Nephron progenitor cell (in vitro differentiated cells): Measurements from ENCODE around the gene C16orf82.

Source experiments
- DNase-seq: peaks from one replicate; pipeline ENCODE4 v3.0.0; 2021
- H3K27ac Mint-ChIP-seq: 2 replicates; pipeline ENCODE4 v1.8.0; 2021; ENCODE audit warnings: mild to moderate bottlenecking, moderate library complexity, mixed read lengths
- H3K27me3 Mint-ChIP-seq: 2 replicates; pipeline ENCODE4 v1.8.0; 2021; ENCODE audit warnings: mild to moderate bottlenecking, low read depth, mixed read lengths; ENCODE audit not compliant: poor library complexity
- H3K36me3 Mint-ChIP-seq: 2 replicates; pipeline ENCODE4 v1.8.0; 2021; ENCODE audit warnings: low read depth, mixed read lengths
- H3K4me1 Mint-ChIP-seq: 2 replicates; pipeline ENCODE4 v1.8.0; 2021; ENCODE audit warnings: mixed read lengths
- H3K4me3 Mint-ChIP-seq: 2 replicates; pipeline ENCODE4 v1.8.0; 2021; ENCODE audit warnings: mild to moderate bottlenecking, moderate library complexity, mixed read lengths
- H3K9me3 Mint-ChIP-seq: 2 replicates; pipeline ENCODE4 v1.8.0; 2021; ENCODE audit warnings: mild to moderate bottlenecking, moderate library complexity, mixed read lengths
- TF ChIP-seq, protein P1 (sequence below): fragments of 200-600 bp; sonication (generic); IDR thresholded peaks from 2 replicates; pipeline ENCODE4 v1.5.0; 2021; ENCODE audit warnings: antibody characterized with exemption

C16orf82 gene

DNA sequence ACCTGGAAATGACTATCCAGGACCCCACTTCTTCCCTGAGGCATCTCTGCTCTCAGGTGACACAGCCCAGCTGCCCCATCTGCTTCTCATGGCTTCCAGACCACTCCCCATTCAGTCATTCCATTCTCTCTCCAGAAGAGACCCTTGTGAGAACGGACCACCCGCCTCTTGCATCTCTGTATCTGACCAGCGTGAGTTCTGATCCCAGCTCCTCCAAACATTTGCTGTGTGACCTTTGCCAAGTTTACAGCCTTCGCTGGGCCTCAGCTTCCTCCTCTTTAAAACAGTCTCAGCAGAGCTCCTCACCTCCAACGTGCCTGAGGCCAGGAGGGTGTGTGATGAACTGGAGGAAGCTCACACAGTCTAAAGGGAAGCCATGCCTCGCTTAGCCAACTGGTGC, 39.6 kb downstream of the C16orf82 start:
- TF ChIP-seq, protein P1, sequence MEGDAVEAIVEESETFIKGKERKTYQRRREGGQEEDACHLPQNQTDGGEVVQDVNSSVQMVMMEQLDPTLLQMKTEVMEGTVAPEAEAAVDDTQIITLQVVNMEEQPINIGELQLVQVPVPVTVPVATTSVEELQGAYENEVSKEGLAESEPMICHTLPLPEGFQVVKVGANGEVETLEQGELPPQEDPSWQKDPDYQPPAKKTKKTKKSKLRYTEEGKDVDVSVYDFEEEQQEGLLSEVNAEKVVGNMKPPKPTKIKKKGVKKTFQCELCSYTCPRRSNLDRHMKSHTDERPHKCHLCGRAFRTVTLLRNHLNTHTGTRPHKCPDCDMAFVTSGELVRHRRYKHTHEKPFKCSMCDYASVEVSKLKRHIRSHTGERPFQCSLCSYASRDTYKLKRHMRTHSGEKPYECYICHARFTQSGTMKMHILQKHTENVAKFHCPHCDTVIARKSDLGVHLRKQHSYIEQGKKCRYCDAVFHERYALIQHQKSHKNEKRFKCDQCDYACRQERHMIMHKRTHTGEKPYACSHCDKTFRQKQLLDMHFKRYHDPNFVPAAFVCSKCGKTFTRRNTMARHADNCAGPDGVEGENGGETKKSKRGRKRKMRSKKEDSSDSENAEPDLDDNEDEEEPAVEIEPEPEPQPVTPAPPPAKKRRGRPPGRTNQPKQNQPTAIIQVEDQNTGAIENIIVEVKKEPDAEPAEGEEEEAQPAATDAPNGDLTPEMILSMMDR = no peak
- peaks cover 29% of the 10 kb centered on the region for H3K4me1 Mint-ChIP-seq
- H3K4me3 Mint-ChIP-seq = no peak overlapping the region
- no peak overlapping the region for H3K27ac Mint-ChIP-seq
- no peak for DNase-seq
- no peaks in the 10 kb centered on the region for H3K9me3 Mint-ChIP-seq
- peaks cover 3% of the 10 kb centered on the region for H3K27me3 Mint-ChIP-seq
- H3K36me3 Mint-ChIP-seq = no peaks in the 10 kb centered on the region

DNA sequence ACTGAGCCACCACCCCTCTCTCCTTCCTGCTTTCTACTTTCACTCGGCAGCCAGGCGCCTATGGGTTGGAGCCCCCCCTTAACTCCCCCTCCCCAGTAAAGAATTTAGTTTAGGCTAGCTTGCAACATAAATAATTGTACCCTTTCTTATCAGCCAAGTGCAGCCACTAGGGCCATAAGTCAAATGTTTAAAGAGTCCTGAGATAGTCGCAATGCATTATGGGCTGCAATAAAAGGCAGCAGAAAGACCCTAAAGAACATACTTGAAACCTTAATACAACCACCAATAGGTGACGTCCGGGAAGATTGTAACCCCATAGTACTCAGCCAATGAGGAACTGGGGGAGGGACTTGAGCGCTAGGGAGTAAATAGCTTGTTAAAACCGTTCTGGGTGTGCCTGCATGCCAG, 40.5 kb downstream of the C16orf82 start:
- Mint-ChIP-seq H3K4me3 (no peak overlapping the region), H3K9me3 (no peaks in the 10 kb centered on the region), H3K27ac (no peak overlapping the region), H3K36me3 (no peaks in the 10 kb centered on the region), H3K4me1 (peaks cover 29% of the 10 kb centered on the region), H3K27me3 (peaks cover 3% of the 10 kb centered on the region)
- TF ChIP-seq, protein P1 = no peak
- no peak for DNase-seq

DNA sequence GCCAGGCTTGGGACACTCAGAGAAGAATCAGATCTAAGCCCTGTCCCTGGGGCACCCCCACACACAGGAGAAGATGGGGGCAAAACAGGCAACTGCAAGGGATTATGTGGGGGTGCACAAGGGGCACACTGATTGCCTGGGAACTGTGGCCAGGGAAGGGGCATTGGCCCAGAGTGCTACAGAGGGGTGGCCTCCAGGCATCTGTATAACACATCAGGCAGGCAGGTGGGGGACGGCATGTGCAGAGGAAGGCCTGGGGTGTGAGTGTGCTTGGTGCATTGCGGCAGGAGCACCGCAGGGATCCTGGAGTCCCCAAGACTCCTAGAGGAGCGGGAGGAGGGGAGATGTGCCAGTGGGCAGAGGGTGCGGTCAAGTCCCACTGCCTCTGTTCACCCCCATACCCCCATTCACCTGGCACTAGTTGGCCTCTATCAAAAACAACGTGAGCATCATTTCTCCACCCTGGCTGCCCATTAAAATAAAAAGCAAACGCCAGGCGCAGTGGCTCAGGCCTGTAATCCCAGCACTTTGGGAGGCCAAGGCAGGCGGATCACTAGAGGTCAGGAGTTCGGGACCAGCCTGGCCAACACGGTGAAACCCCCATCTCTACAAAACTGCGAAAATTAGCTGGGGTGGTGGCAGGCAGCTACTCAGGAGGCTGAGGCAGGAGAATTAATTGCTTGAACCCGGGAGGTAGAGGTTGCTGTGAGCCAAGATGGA, 41.5 kb downstream of the C16orf82 start:
- Mint-ChIP-seq H3K36me3 (no peaks in the 10 kb centered on the region), H3K27ac (no peak overlapping the region), H3K9me3 (no peaks in the 10 kb centered on the region), H3K27me3 (peaks cover under 1% of the 10 kb centered on the region), H3K4me3 (no peak overlapping the region), H3K4me1 (peaks cover 33% of the 10 kb centered on the region)
- DNase-seq = no peak
- TF ChIP-seq, protein P1 = no peak

DNA sequence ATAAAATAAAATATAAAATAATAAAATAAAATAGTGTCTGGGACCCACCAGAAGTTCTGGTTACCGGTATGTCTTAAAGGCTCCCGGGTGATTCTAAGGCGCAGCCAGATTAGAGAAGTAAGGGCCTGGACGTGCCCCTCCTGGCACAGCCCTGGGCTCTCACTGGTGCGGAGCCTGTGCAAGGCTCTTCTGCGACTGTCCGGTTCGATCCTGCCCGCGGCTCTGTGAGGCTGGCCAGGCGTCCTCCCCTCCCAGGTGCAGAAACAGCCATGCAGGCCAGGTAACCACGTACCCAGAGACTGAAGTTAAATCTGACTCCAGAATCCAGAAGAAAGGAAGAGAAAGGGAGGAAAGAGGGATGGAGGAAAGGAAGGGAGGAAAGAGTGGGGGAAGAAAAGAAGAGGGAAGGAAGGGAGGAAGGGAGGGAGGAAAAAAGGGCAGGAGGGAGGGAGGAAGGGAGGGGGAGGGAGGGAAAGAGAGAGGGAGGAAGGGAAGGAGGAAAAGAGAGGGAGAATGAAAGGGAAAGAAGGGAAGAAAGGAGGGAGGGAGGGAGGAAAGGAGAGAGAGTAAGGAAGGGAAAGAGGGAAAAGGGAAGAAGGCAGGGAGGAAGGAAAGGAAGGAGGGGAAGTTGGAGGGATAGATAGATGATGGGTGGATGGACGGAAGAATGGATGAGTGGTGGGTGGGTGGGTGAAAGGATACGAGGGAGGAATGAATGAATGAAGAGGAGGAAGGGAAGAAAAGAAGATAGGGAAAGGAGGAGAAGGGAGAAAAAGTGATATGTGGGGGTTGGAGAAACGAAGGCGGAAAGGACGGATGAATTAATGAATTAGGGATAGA, 42.3 kb downstream of the C16orf82 start:
- TF ChIP-seq, protein P1 = no peak
- H3K4me1 Mint-ChIP-seq = peaks cover 38% of the 10 kb centered on the region
- peak overlapping the region; percentile 57 for H3K27ac Mint-ChIP-seq
- peak overlapping the region; percentile 78 for H3K4me3 Mint-ChIP-seq
- no peaks in the 10 kb centered on the region for H3K9me3 Mint-ChIP-seq
- peaks cover 2% of the 10 kb centered on the region for H3K27me3 Mint-ChIP-seq
- DNase-seq = no peak
- no peaks in the 10 kb centered on the region for H3K36me3 Mint-ChIP-seq

DNA sequence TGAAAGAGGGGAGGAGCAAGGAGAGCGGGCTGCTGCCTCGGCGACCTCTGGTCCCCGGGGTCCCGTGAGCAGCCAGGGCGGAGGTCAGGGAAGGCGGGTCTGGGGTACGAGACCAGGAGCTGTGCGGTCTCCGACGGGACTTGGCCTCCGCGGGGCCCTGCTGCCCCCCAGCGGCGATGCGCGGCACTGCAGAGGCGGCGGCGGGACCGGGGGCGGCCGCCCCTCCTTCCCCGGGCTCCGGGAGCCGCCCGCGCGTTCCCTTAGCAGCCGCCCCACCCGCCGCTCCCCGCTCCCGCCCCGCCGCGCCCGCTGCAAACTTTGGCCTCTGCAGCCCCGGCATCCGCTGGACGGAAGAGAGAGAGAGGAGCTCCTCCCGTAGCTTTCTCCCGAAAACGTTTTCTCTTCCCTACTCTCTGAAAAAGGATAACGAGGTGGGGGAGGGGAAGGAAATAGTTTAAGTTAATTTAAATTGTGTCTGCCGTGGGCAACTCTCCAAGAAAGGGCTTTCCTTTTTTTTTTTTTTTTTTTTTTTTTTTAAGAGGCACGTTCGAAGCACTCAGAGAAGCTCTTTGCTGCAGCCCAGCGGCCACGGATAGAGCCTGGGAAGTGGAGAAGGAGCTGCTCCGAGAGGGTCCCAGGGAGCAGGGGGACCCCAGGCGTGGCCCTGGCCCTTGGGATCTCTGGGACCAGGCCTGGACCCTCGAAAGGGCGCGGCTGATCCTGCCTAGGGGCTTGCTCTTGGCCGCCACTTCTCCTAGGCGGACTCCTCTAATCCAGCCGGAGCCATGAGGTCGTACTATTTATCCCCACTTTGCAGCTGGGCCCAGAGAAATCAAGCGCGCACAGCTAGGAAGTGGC, 43.2 kb downstream of the C16orf82 start:
- peaks cover 35% of the 10 kb centered on the region for H3K4me1 Mint-ChIP-seq
- peaks cover 4% of the 10 kb centered on the region for H3K27me3 Mint-ChIP-seq
- TF ChIP-seq, protein P1 = peak; percentile 78
- H3K4me3 Mint-ChIP-seq = peak overlapping the region; percentile 78
- no peaks in the 10 kb centered on the region for H3K36me3 Mint-ChIP-seq
- H3K27ac Mint-ChIP-seq = peak overlapping the region; percentile 55
- DNase-seq = peak; percentile 96
- no peaks in the 10 kb centered on the region for H3K9me3 Mint-ChIP-seq
